ENCODE results near the gene AGAP1. TPM values are rescaled to one million over a fixed set of nuclear protein-coding genes. Genes with fewer than 3 reads are reported as not detected.

Gene AGAP1
- total RNA-seq, 1 donor from 2014 or later = 47.2 TPM

DNA sequence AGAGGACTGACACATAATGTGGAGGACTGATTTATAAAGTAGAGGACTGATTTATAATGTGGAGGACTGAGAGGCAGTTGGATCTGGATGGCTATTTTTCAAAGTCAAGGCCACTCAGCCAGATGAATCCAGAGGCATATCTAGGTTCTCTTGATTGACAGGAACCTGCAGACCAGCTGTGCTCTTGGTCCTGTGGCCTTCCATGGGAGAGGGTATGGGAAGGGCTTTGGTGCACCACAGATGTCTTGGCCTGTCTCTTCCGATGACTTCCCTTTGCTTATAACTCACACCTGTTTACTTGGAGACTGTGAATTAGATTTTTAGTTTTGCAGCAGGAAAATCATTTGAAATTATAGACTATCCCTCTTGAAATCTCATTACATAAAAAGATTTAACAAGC is 32.3 kb downstream of the AGAP1 start:
- Mint-ChIP-seq H3K4me1 (ENCODE audit: low read depth) (peaks cover 2% of the 10 kb centered on the region), H3K27ac (no peak overlapping the region), H3K9me3 (ENCODE audit: low read depth) (peaks cover 6% of the 10 kb centered on the region), H3K36me3 (ENCODE audit: insufficient read depth) (no peaks in the 10 kb centered on the region), H3K4me3 (ENCODE audit: low read depth) (no peak overlapping the region), H3K27me3 (no peaks in the 10 kb centered on the region)
- TF ChIP-seq, protein P1, sequence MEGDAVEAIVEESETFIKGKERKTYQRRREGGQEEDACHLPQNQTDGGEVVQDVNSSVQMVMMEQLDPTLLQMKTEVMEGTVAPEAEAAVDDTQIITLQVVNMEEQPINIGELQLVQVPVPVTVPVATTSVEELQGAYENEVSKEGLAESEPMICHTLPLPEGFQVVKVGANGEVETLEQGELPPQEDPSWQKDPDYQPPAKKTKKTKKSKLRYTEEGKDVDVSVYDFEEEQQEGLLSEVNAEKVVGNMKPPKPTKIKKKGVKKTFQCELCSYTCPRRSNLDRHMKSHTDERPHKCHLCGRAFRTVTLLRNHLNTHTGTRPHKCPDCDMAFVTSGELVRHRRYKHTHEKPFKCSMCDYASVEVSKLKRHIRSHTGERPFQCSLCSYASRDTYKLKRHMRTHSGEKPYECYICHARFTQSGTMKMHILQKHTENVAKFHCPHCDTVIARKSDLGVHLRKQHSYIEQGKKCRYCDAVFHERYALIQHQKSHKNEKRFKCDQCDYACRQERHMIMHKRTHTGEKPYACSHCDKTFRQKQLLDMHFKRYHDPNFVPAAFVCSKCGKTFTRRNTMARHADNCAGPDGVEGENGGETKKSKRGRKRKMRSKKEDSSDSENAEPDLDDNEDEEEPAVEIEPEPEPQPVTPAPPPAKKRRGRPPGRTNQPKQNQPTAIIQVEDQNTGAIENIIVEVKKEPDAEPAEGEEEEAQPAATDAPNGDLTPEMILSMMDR (IDR thresholded peaks at IDR 0.05; ENCODE audit: unreplicated experiment) = no peak
- no peak for DNase-seq (ENCODE audit: low spot score, unreplicated experiment)

- peaks cover 2% of the 10 kb centered on the region for H3K4me1 Mint-ChIP-seq (ENCODE audit: low read depth)
- H3K9me3 Mint-ChIP-seq (ENCODE audit: low read depth) = peaks cover 6% of the 10 kb centered on the region
- TF ChIP-seq, protein P1 (IDR thresholded peaks at IDR 0.05; ENCODE audit: unreplicated experiment) = no peak
- H3K36me3 Mint-ChIP-seq (ENCODE audit: insufficient read depth) = no peaks in the 10 kb centered on the region
- no peak overlapping the region for H3K4me3 Mint-ChIP-seq (ENCODE audit: low read depth)
- no peak for DNase-seq (ENCODE audit: low spot score, unreplicated experiment)
- H3K27me3 Mint-ChIP-seq = no peaks in the 10 kb centered on the region
- no peak overlapping the region for H3K27ac Mint-ChIP-seq
Observed at GRCh38 chr2:235527806-235528469, 34.1 kb downstream of the AGAP1 start.

DNA sequence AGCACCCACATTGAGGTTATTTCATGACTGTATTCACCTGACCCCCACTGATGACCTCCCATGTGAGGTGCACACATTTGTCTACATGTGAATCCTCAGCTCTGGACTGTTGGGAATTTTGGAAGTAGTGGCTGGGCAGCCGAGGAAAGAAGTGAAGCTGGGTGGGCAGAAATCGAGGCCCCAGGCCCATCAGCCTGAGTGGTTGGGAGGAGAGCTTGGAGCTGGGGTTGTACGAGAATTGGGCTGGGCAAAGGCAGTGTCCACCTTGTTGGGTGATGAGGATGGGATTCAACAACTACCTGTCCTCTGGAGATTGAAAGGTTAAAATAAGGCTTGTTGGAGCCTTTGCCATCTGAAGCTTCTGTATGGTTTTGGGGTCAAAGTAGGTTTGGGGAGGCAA is 35.8 kb downstream of the AGAP1 start:
- H3K36me3 Mint-ChIP-seq (ENCODE audit: insufficient read depth) = no peaks in the 10 kb centered on the region
- H3K4me1 Mint-ChIP-seq (ENCODE audit: low read depth) = peaks cover 2% of the 10 kb centered on the region
- TF ChIP-seq, protein P1 (IDR thresholded peaks at IDR 0.05; ENCODE audit: unreplicated experiment) = no peak
- no peak overlapping the region for H3K27ac Mint-ChIP-seq
- peaks cover 6% of the 10 kb centered on the region for H3K9me3 Mint-ChIP-seq (ENCODE audit: low read depth)
- H3K27me3 Mint-ChIP-seq = no peaks in the 10 kb centered on the region
- H3K4me3 Mint-ChIP-seq (ENCODE audit: low read depth) = no peak overlapping the region
- no peak for DNase-seq (ENCODE audit: low spot score, unreplicated experiment)

GRCh38 chr2:235530735-235531134 is 36.9 kb downstream of the AGAP1 start:
- H3K27me3 Mint-ChIP-seq = no peaks in the 10 kb centered on the region
- H3K4me3 Mint-ChIP-seq (ENCODE audit: low read depth) = no peak overlapping the region
- H3K27ac Mint-ChIP-seq = no peak overlapping the region
- H3K4me1 Mint-ChIP-seq (ENCODE audit: low read depth) = peaks cover 2% of the 10 kb centered on the region
- H3K9me3 Mint-ChIP-seq (ENCODE audit: low read depth) = peaks cover 6% of the 10 kb centered on the region
- no peaks in the 10 kb centered on the region for H3K36me3 Mint-ChIP-seq (ENCODE audit: insufficient read depth)
- no peak for DNase-seq (ENCODE audit: low spot score, unreplicated experiment)
- TF ChIP-seq, protein P1 (IDR thresholded peaks at IDR 0.05; ENCODE audit: unreplicated experiment) = no peak

DNA sequence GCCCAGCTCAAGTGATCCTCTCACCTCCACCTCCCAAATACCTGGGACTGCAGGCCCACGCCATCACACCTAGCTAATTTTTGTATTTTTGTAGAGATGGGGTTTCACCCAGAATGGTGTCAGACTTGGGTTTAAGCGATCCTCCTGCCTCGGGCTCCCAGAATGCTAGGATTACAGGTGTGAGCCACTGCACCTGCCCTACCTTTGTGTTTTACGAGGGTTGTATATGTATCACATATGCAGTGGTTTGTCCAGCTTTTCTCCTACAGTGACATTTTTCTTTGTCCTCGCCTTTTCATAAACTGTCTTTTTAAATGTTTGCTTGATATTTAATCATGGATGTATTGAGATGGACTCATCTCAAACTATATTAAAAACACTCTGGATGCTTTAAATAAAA is 38.5 kb downstream of the AGAP1 start:
- DNase-seq (ENCODE audit: low spot score, unreplicated experiment) = no peak
- Mint-ChIP-seq H3K36me3 (ENCODE audit: insufficient read depth) (no peaks in the 10 kb centered on the region), H3K4me1 (ENCODE audit: low read depth) (peaks cover 3% of the 10 kb centered on the region), H3K9me3 (ENCODE audit: low read depth) (peaks cover 6% of the 10 kb centered on the region), H3K27ac (no peak overlapping the region), H3K4me3 (ENCODE audit: low read depth) (no peak overlapping the region), H3K27me3 (no peaks in the 10 kb centered on the region)
- TF ChIP-seq, protein P1 (IDR thresholded peaks at IDR 0.05; ENCODE audit: unreplicated experiment) = no peak

Data from progenitor cell of endocrine pancreas (in vitro differentiated cells).